ENCODE measurements around the gene CCDC182. TPM values are rescaled to one million over a fixed set of nuclear protein-coding genes. Genes with fewer than 3 reads are reported as not detected.

The CCDC182 gene
- polyA plus RNA-seq, 1 experiment: not detected

GRCh38 chr17:57760046-57760445 lies 14.9 kb upstream of the CCDC182 start:
- CTCF ChIA-PET: interaction anchor here (0.7 to 1.4 kb wide), 3 partner anchors 12 to 88 kb away, joined by 3 to 5 read pairs (median 4); no protein-coding TSS in a partner anchor
- no peak for DNase-seq (ENCODE audit: low read depth, low spot score)
- no peak overlapping the region for H3K27ac ChIP-seq (ENCODE audit: low read depth, low read length)
- H3K4me3 ChIP-seq (ENCODE audit: low read depth, low read length): no peak overlapping the region
- POLR2A ChIA-PET: no interaction called here
- H3K27me3 ChIP-seq (ENCODE audit: control insufficient read depth, insufficient read depth, low read length): peaks cover 24% of the 10 kb centered on the region
- TF ChIP-seq CTCF (IDR thresholded peaks at IDR 0.05; ENCODE audit: low read depth, low read length): no peak
- no peaks in the 10 kb centered on the region for H3K9me3 ChIP-seq (ENCODE audit: control insufficient read depth, insufficient read depth, low read length)

GRCh38 chr17:57758654-57759053 lies 13.6 kb upstream of the CCDC182 start:
- no peak for DNase-seq (ENCODE audit: low read depth, low spot score)
- CTCF ChIA-PET: interaction anchor here (0.9 to 1.4 kb wide), 2 partner anchors 11 to 161 kb away, joined by 3 to 5 read pairs; no protein-coding TSS in a partner anchor

GRCh38 chr17:57757735-57758134 lies 12.6 kb upstream of the CCDC182 start:
- no peak for TF ChIP-seq CTCF (IDR thresholded peaks at IDR 0.05; ENCODE audit: low read depth, low read length)
- Histone ChIP-seq H3K27ac (ENCODE audit: low read depth, low read length) (no peak overlapping the region), H3K9me3 (ENCODE audit: control insufficient read depth, insufficient read depth, low read length) (no peaks in the 10 kb centered on the region), H3K27me3 (ENCODE audit: control insufficient read depth, insufficient read depth, low read length) (peaks cover 15% of the 10 kb centered on the region), H3K4me3 (ENCODE audit: low read depth, low read length) (no peak overlapping the region)
- DNase-seq (ENCODE audit: low read depth, low spot score): no peak
- ChIA-PET CTCF (interaction anchor here (1.2 kb wide), 1 partner anchor 10 kb away, joined by 3 read pairs; no protein-coding TSS in a partner anchor), POLR2A (no interaction called here)

More at GRCh38 chr17:57758654-57759053, 13.6 kb upstream of the CCDC182 start:
- Histone ChIP-seq H3K27me3 (ENCODE audit: control insufficient read depth, insufficient read depth, low read length) (peaks cover 22% of the 10 kb centered on the region), H3K4me3 (ENCODE audit: low read depth, low read length) (no peak overlapping the region), H3K9me3 (ENCODE audit: control insufficient read depth, insufficient read depth, low read length) (no peaks in the 10 kb centered on the region), H3K27ac (ENCODE audit: low read depth, low read length) (no peak overlapping the region)
- no peak for TF ChIP-seq CTCF (IDR thresholded peaks at IDR 0.05; ENCODE audit: low read depth, low read length)
- POLR2A ChIA-PET: no interaction called here

DNA sequence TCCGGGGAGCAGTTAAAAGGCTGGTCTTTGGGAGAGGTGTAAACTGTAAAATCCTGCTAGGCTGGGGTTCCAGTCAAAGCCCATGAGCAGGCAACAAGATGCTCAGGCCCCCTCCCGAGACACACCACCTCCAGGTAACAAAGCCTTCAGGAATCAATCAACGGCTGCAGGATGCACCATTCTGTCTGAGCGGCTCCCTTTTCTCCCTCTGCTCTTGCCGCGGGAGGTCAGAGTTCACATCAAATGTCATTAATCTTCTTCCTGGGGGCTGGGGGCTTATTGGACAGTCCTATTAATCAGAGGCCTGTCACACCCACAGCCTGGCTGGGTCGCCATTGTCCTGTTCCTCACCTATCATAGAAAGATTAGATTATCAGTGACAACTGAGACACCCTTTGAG lies 11.9 kb upstream of the CCDC182 start:
- POLR2A ChIA-PET: no interaction called here
- H3K27ac ChIP-seq (ENCODE audit: low read depth, low read length): no peak overlapping the region
- TF ChIP-seq CTCF (IDR thresholded peaks at IDR 0.05; ENCODE audit: low read depth, low read length): no peak

DNA sequence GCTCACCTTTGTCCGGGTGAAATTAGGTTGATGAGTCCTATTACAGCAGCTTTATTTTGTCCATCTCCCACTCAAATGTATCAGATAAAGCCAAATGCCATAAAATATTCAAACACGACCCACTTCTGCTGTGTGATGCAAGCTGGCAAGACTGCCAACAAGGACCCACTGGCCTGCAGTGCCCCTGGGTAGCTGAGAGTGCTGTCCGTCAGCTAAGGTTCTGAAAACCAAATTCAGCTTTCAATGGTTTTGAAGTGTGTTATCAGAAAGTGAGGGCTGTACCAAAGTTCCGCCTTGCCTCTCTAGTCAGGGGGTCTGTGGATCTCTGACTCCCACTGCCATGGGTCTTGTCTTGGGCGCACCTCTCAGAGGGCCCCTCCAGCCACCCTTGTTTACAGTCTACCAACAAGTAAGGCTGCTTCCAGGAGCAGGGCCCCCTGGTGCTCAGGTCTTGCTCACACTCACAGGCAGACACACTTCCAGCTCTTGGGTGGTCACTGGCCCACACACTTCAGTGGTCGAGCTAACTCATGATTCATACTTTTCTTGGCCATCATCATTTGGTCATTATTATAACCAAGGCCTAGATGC lies 10.5 kb upstream of the CCDC182 start:
- no peaks in the 10 kb centered on the region for H3K9me3 ChIP-seq (ENCODE audit: control insufficient read depth, insufficient read depth, low read length)
- H3K27me3 ChIP-seq (ENCODE audit: control insufficient read depth, insufficient read depth, low read length): no peaks in the 10 kb centered on the region
- DNase-seq (ENCODE audit: low read depth, low spot score): no peak
- ChIA-PET POLR2A (no interaction called here), CTCF (no interaction called here)
- no peak overlapping the region for H3K4me3 ChIP-seq (ENCODE audit: low read depth, low read length)
- no peak for TF ChIP-seq CTCF (IDR thresholded peaks at IDR 0.05; ENCODE audit: low read depth, low read length)
- H3K27ac ChIP-seq (ENCODE audit: low read depth, low read length): no peak overlapping the region

More for the DNA sequence above, 11.9 kb upstream of the CCDC182 start:
- CTCF ChIA-PET: interaction anchor here (0.6 to 1.2 kb wide), 2 partner anchors 9 to 1143 kb away, joined by 3 read pairs; no protein-coding TSS in a partner anchor
- Histone ChIP-seq H3K27me3 (ENCODE audit: control insufficient read depth, insufficient read depth, low read length) (peaks cover 9% of the 10 kb centered on the region), H3K9me3 (ENCODE audit: control insufficient read depth, insufficient read depth, low read length) (no peaks in the 10 kb centered on the region), H3K4me3 (ENCODE audit: low read depth, low read length) (no peak overlapping the region)
- no peak for DNase-seq (ENCODE audit: low read depth, low spot score)

All from AG04450 (cell line).